ENCODE results near the gene ZYG11A.

ZYG11A gene

GRCh38 chr1:52880206-52880605, 37.6 kb downstream of the ZYG11A start:
- no peak for DNase-seq

GRCh38 chr1:52887483-52887882, 44.9 kb downstream of the ZYG11A start:
- no peak for DNase-seq

DNA sequence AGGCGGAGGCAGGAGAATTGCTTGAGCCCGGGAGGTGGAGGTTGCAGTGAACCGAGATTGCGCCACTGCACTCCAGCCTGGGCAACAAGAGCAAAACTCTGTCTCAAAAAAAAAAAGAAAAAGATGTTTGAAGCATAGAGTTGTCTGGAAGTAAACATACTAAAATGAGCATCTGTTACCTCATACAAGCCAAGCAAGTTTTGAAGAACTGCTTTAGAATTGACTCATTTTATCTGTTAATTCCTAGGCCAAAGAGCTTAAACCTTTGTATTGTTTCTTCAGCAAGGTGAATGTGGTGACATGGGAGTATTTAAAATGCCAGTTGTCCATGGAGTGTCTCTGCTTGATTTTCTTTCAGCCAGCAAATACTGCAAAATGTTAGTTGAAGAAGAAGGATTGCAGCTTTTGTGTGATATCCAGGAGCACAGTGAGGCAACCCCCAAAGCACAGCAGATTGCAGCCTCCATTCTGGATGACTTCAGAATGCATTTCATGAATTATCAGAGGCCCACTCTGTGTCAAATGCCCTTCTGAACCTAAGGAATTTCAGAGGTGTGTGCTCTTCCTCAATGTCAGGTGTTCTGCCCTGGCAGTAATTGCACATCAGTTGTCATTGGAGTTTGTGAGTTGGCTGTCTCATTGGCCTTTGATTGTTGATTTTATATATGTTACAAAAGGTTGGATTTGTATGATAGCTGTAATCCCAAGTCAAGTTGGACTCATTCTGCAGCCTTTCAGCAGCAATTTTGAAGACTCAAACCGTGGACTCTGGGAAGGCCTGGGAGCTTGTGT, 50.1 kb downstream of the ZYG11A start:
- DNase-seq = no peak

GRCh38 chr1:52899445-52899894, 56.9 kb downstream of the ZYG11A start:
- no peak for DNase-seq

DNA sequence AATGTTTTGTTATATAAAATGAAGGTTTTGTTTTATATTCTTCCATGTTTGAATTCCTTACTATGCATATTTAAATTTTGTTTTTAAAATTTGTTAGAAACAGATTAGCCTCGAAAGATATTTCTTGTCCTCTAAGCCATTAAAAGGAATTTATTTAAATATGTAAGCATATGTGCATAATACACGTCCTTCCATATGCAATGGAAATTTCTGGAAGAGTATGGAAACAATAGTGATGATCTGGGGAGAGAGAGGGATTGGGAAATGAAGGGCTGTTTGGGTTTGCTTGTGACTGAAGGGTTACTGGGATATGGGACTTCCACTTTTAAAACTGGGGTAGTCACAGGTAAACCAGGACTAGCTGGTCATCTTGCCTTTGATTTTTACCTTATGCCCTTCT, 57.8 kb downstream of the ZYG11A start:
- no peak for DNase-seq

DNA sequence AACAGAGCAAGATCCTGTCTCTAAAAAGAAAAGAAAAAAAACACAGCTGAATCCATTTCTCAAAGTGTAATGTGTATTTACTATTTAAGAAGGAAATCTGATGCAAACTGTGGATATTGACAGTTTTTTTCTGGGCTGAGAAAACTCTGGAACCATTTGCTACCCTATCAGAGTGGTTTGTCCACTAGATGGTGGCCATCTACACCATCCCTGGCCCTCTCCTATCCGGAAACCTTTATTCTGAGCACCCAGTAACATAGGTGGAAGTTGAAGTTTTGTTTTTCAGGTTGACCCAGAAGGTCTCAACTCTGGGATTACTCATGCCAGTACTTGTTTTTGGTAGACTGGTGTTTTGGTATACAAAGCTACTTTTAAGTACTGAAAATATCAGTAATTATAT, 58.8 kb downstream of the ZYG11A start:
- no peak for DNase-seq

DNA sequence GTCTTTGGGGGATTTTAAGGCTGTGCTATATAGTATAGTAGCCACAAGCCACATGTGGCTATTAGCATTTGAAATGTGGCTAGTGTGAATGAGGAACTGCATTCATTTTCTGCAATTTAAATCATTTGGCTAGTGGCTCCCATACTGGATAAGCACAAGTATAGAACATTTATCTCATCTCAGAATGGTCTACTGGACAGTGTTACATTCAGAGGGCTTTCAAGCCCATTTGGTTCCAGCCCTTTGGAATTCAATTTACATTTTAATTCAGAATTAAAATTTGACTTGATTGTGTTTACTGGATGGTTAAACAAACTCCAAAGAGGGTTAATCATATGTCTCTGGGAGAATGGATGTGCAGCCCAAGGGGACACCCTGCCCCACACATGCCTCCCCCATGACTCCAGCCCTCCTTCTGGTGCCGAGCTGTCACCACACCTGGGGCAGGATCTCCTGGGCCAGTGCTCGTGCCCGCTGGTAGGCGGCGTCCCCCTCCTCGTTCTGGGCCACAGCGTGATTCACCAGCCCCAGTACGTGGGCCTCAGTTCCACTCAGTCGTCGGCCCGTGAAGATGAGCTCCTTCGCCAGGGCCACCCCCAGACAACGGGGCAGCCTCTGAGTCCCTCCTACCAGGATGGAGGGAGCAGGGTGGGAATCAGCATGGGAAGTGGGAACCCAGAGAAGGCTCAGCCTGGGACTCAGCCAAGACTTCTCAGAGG, 61.8 kb downstream of the ZYG11A start:
- no peak for DNase-seq

DNA sequence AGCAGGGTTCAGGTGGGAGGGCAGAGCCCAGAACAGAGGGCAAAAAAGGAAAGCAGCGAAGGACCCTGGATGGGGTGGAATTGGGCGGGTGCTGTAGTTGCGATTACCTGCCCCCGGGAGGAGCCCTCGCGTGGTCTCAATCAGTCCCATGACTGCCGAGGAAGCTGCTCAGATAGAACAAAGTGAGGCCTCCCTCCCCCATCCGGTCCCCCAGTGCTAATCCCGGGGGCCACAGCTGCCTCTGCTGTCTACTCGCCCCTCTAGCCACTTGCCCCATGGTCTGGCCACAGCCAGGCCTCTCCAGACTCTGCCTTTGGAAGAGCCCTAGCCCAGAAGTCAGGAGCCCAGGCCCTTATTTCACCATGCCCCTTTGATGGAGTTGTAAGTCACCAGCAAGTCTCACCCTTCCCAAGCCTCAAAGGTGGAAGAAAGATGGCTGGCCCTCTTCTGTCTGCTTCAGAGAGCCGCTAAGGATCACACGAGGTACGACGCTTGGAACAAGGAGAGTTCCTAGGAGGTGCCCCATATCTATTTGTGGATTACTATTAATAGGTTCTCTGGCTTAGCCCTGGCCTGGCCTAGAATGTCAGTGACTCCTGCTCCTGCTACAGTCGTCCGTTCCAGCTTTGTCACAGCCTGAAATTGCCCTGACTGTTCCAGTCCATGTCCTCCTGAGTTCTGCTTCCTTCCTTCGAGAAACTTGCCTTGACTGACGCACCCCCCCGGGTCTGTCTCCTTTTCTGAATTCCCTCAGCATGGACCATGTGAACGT, 62.6 kb downstream of the ZYG11A start:
- DNase-seq = peak; percentile 17

GRCh38 chr1:52906135-52906603, 63.6 kb downstream of the ZYG11A start:
- DNase-seq = no peak

GRCh38 chr1:52907068-52907811, 64.7 kb downstream of the ZYG11A start:
- no peak for DNase-seq

DNA sequence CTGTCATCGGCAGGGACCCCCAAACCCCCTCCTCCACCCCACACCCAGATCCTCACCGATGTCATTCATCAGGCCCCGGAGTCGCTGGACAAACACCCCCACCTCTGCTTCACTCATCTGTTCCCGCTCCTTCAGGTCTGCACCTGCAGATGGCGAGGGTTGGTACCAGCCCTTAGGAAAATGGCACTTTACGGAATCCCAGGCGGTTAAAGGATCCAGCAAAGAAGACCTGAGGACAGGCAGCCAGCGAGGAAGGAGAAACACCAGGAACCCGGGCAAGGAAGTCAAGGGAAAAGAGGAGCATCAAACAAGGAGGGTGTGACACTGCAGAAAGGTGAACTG, 65.2 kb downstream of the ZYG11A start:
- no peak for DNase-seq

GRCh38 chr1:52911541-52911940, 69.0 kb downstream of the ZYG11A start:
- no peak for DNase-seq

- no peak for DNase-seq
These were observed 70.5 kb downstream of the ZYG11A start for GRCh38 chr1:52913014-52913413.

- DNase-seq = no peak
These were observed 71.0 kb downstream of the ZYG11A start for GRCh38 chr1:52913537-52913936.

DNA sequence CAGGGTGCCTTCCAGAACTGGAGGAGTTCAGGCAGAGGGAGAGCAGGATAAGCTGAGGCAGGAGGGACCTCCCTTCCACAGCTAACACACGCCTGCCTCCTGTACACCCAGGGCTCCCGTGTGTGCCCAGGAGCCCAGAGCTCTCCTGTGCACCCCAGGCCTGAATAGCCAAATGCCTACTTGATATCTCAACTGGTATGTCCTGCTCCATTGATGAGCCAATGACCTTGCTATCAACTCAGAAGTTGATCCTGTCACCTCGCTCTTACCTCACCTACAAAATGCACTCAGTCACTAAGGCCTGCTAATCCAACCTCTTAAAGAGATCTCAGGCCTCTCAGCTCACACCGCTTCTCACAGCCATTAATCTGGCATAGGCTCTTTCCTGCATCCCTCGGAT, 71.9 kb downstream of the ZYG11A start:
- no peak for DNase-seq

DNA sequence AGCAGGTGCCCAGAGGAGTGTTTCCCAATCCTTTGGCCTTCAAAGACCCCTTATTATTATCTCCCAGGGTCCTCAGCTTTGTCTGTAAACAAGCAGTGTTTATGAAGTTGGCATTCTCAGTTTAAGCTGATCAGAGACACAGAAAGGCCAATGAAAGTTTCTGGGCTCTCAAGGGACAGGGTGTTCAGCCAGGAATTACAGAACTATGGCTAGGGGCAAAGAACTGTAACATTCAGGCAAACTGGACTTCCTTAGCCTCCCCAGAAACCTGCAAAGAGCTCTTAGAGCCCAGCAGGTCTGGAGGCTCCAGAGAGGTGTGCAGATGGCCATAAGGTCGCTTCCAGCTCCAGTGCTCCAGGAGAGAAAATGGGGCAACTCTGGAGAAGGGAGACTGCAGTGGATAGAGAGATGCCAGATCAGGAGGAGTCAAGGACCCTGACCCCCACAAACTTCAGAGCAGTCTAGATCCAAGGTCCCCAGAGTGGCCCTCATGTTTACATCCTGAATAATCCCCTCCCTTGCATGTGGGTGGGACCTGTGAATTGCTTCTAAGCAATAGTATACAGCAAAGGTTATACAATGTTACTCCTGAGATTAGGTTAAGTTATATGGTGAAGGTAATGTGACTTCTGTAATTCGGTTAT, 72.8 kb downstream of the ZYG11A start:
- no peak for DNase-seq

DNA sequence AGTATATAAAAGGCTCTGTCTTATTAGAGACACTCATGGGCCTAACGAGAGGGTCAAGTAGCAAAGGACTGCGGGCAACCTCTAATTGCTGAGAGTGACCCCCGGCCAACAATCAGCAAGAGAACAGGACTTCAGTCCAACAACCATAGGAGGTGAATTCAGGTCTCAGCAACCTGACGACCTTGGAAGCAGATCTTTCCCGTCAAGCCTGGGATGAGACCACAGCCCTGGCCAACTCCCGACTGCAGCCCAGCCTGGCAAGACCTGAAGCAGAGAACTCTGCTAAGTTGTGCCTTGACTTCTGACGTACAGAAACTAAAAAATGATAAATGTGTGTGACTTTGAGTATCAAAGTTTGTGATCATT, 73.3 kb downstream of the ZYG11A start:
- DNase-seq = no peak

DNA sequence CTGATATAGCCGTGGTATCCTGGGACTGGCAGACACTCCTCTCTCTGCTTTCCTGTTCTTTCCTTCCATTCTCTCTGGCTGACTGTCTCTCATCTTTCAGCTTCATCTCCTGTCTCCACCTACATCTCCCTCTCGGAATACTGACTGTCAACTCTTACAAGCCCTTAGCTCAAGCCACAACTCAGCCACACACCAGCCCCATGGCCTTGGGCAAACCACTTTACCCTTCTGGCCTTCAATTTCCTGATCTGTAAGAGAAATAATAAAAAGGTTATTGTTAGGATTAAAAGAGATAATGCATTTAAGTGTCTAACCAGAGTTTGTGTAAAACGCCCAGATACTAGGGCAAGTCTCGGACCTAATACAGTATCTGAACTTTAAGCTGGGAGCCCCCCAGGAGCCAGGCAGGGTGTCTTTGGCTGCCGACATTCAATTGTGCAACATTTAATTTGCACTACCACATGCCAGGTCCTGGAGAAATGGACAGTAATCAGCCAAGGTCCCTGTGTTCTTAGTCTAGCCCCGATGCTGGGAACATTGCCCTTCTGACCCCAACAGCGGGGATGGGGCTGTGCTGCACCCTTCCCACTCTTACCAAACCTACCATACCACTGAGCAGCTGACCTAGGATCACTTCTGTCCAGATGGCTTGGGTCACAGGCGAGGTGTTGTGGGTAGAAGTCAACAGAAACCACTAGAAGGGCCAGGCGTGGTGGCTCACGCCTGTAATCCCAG, 73.8 kb downstream of the ZYG11A start:
- DNase-seq = no peak

DNA sequence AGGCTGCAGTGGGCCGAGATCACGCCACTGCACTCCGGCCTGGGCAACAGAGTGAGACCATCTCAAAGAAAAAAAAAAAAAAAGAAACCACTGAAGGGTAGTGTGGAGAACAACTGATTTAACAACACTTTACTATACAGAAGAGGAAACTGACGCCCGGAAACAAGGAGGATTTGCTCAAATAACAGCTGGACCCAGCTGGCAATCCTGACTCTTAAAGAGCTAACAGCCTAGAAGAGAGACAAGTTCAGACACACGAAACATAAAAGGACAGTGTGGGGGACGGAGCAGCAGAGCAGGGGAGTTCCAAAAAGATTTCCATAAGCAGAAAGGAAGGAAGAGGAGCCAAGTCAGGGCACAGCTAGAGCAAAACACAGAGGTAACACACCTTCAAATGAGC, 74.6 kb downstream of the ZYG11A start:
- no peak for DNase-seq

DNA sequence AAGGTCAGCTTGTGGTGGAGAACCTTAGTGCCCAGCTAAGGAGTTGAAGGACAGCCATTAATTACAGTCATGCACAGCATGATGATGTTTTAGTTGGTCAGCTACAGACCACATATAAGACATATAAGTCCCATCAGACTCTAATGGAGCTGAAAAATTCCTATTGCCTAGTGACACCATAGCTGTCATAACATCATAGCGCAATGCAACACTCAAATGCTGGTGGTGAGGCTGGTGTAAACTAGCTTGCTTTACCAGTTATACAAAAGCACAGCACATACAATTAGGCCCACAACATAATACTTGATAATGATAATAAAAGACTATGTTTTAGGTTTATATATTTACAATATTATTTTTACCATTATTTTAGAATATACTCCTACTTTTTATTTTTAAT, 75.0 kb downstream of the ZYG11A start:
- no peak for DNase-seq

- no peak for DNase-seq
These were observed 75.6 kb downstream of the ZYG11A start for GRCh38 chr1:52918201-52918600.

Measured in HCEC 1CT (cell line).